Measurements from ENCODE around the gene SENP6.

DNA sequence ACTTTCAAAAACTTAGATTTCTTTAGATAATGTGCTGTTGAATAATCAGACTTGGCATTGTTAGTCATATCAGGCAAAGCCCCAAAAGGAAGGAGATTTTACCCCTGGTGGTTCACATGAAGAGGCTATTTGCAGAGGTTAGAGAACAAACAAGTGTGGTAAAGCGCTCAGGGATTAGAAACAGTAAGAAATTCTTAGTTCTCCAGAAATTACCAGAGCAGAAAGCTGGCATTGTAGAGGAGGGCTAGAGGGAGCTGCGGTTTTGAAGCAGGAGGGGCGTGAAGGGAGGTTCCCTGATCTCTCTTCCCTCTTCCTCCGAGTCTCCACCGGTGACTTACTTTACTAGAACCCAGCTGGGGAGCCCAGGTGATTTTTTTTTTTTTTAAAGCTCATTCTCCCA lies 157.5 kb downstream of the SENP6 start:
- TF ChIP-seq POLR2A (IDR thresholded peaks at IDR 0.05; ENCODE audit: low read length) (no peak), GATA1 (IDR thresholded peaks at IDR 0.05; ENCODE audit: low read depth, low read length) (no peak)
